Spleen (tissue), 7 donors: ENCODE measurements around the gene CABCOCO1.

Source experiments
- POLR2A ChIP-seq, 3 donors: fragments of 450-650 bp; IDR thresholded peaks; one replicate each; pipeline ENCODE4 v1.5.1; 2017; ENCODE audit warnings: antibody characterized with exemption in 3 of 3, mild to moderate bottlenecking in 1 of 3
- POLR2AphosphoS5 ChIP-seq, 3 donors: sonication (generic); formaldehyde crosslinking; IDR thresholded peaks; one replicate each; pipeline ENCODE4 v1.5.1; 2017; ENCODE audit warnings: antibody characterized with exemption in 3 of 3
- TF ChIP-seq, protein P1 (sequence below), 11 experiments: fragments of 200-600 bp in 7 of 11; fragments of 450-650 bp in 4 of 11; sonication (generic) in 4 of 11; IDR thresholded peaks in 8 of 11; conservative IDR thresholded peaks in 3 of 11; 1 replicate in 7 of 11; 2 replicates in 4 of 11; pipeline versions ENCODE4 v1.4.0 to v1.8.0; 2016 to 2021; ENCODE audit warnings: antibody characterized with exemption in 11 of 11, inconsistent platforms in 4 of 11, mild to moderate bottlenecking in 1 of 11
- donor health status: DM: no; HTN: no; CAD: no; lungs with moderate emphysema.
- donor health status: DM: no; HTN: no; CAD: no.
- donor health status: DM: no; HTN: no; CAD: no.

DNA sequence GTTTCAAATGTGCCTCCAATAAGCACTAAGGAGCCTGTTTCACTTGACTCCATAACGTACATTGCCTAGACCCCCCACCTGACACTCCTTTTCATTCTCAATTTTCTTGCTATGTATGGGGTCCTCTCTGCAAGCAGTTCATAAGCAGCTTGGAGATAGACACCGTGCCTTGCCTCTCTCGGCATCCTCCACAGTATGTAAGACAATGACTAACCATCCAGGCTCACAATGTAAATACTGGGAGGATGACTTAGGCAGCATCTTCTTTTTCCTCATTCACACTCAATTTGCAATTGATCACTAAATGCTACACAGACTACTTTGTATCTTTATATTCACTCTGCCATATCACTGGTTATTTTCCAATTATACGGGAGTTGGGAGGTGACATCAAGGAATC is 22.8 kb upstream of the CABCOCO1 start:
- TF ChIP-seq, protein P1, sequence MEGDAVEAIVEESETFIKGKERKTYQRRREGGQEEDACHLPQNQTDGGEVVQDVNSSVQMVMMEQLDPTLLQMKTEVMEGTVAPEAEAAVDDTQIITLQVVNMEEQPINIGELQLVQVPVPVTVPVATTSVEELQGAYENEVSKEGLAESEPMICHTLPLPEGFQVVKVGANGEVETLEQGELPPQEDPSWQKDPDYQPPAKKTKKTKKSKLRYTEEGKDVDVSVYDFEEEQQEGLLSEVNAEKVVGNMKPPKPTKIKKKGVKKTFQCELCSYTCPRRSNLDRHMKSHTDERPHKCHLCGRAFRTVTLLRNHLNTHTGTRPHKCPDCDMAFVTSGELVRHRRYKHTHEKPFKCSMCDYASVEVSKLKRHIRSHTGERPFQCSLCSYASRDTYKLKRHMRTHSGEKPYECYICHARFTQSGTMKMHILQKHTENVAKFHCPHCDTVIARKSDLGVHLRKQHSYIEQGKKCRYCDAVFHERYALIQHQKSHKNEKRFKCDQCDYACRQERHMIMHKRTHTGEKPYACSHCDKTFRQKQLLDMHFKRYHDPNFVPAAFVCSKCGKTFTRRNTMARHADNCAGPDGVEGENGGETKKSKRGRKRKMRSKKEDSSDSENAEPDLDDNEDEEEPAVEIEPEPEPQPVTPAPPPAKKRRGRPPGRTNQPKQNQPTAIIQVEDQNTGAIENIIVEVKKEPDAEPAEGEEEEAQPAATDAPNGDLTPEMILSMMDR (IDR thresholded peaks at IDR 0.05 in 8 of 11, conservative IDR thresholded peaks at IDR 0.05 in 3 of 11): no peak
- TF ChIP-seq POLR2A (IDR thresholded peaks at IDR 0.05) (no peak), POLR2AphosphoS5 (IDR thresholded peaks at IDR 0.05) (no peak)
